GM21528 (cell line): Measurements from ENCODE around the gene FGF8.
A peak's percentile ranks its signal among the peaks of the same experiment; 100 is the strongest.

Source experiments
- ATAC-seq: cut with Tn5 transposase; IDR thresholded peaks from one replicate; pipeline ENCODE4 v1.9.1; 2021; ENCODE audit warnings: mild to moderate bottlenecking, moderate library complexity; ENCODE audit not compliant: unreplicated experiment, low FRiP score

FGF8 gene

GRCh38 chr10:101782811-101783735 is 7.2 kb upstream of the FGF8 start, which contains the start of gene NPM3:
Gene NPM3, minus strand, starts transcription at chr10:101783446. Its CDS starts 56 bp downstream, at chr10:101783390.
- ATAC-seq: peak; percentile 65

- ATAC-seq: no peak
Observed at GRCh38 chr10:101781984-101782810, 6.3 kb upstream of the FGF8 start.

GRCh38 chr10:101781655-101781983 is 5.7 kb upstream of the FGF8 start:
- no peak for ATAC-seq

GRCh38 chr10:101780818-101781654 is 5.1 kb upstream of the FGF8 start:
- ATAC-seq: no peak

- no peak for ATAC-seq
Observed at GRCh38 chr10:101780187-101780817, 4.4 kb upstream of the FGF8 start.

- no peak for ATAC-seq
Observed at GRCh38 chr10:101779544-101780186, 3.8 kb upstream of the FGF8 start.

- no peak for ATAC-seq
Observed at GRCh38 chr10:101778781-101779543, 3.0 kb upstream of the FGF8 start.

GRCh38 chr10:101778151-101778780 is 2.4 kb upstream of the FGF8 start:
- no peak for ATAC-seq

GRCh38 chr10:101777619-101778145 is 1.8 kb upstream of the FGF8 start:
- no peak for ATAC-seq

GRCh38 chr10:101776161-101776817 is 375 bp upstream of the FGF8 start:
- ATAC-seq: no peak

GRCh38 chr10:101774589-101775272 is 1.2 kb downstream of the FGF8 start:
- ATAC-seq: no peak

- ATAC-seq: no peak
Observed at GRCh38 chr10:101773923-101774588, 1.9 kb downstream of the FGF8 start.

- no peak for ATAC-seq
Observed at GRCh38 chr10:101772895-101773761, 2.8 kb downstream of the FGF8 start.

GRCh38 chr10:101772017-101772894 is 3.7 kb downstream of the FGF8 start:
- no peak for ATAC-seq

- ATAC-seq: no peak
Observed at GRCh38 chr10:101771380-101771779, 4.5 kb downstream of the FGF8 start.
